NCI-H446 treated with DMSO at 0.1 percent for 48 hours (cell line): ENCODE results near the gene PINLYP.
A peak's percentile ranks its signal among the peaks of the same experiment; 100 is the strongest.

ENCODE experiments used
- DNase-seq: peaks from one replicate; lab custom pipeline; 2025; lab: John Stamatoyannopoulos, UW

Gene PINLYP

GRCh38 chr19:43606569-43607229 is 31.1 kb downstream of the PINLYP start:
- no peak for DNase-seq

GRCh38 chr19:43607238-43608205 is 31.9 kb downstream of the PINLYP start:
- no peak for DNase-seq

DNA sequence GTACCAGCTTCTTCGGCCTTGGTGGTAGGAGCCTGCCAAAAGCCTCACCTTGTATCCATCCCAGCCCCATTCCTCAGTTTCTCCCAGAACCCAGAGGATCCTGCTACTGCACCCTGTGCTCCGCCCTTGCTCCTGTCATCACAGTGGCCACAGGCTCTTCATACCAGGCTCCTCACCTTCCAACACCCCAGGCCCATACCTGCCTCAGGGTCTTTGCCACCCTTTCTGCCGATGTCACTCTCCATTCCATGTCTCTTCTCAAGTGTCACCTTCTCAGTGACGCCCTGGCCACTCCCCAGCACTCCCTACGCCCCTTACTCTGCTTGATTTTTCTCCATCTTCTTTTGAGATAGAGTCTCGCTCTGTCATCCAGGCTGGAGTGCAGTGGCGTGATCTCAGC is 34.3 kb downstream of the PINLYP start:
- DNase-seq = no peak

DNA sequence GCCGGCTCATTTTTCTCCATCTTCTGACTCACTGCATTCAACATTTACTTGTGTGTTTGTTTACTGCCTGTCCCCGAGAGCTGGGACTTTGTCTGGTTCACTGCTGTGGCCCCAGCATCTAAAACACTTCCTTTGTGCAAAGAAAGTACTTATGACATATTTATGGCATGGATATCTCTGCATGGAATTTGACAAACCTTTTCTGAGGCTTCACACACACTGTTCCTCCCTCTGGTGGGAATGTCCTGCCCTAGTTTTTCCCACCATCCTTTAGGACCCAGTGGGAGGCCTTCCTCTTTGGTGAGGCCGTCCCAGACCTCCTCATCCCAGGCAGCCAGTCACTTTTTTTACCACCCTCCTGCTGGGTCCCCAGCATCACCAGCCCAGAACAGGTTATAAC is 34.9 kb downstream of the PINLYP start:
- no peak for DNase-seq

- DNase-seq = no peak
These were observed 36.2 kb downstream of the PINLYP start, which contains the start of gene SRRM5 for GRCh38 chr19:43611788-43612187. TSS of gene SRRM5 (plus strand) at chr19:43612088. CDS start at chr19:43612122, 34 bp downstream.

- DNase-seq = no peak
These were observed 36.8 kb downstream of the PINLYP start for GRCh38 chr19:43612374-43612773.

GRCh38 chr19:43616306-43616705 is 40.7 kb downstream of the PINLYP start:
- DNase-seq = no peak

GRCh38 chr19:43616954-43617353 is 41.4 kb downstream of the PINLYP start:
- DNase-seq = no peak

DNA sequence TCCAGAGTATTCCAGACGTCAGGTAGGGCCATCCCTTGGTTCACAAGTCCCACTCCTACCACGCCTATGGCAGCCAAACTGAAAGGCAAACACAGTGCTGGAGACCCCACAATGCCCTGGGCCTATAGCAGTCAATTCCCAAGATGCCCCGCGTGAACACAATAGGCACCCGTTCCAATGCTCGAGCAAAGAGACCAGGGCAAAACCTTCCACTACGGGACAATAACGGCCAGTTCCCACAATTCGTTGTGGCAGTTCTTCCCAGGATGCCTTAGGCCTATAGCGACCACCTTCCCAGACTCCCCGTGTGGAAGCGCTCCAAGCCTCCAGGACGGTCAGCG is 43.3 kb downstream of the PINLYP start:
- peak; percentile 74 for DNase-seq

DNA sequence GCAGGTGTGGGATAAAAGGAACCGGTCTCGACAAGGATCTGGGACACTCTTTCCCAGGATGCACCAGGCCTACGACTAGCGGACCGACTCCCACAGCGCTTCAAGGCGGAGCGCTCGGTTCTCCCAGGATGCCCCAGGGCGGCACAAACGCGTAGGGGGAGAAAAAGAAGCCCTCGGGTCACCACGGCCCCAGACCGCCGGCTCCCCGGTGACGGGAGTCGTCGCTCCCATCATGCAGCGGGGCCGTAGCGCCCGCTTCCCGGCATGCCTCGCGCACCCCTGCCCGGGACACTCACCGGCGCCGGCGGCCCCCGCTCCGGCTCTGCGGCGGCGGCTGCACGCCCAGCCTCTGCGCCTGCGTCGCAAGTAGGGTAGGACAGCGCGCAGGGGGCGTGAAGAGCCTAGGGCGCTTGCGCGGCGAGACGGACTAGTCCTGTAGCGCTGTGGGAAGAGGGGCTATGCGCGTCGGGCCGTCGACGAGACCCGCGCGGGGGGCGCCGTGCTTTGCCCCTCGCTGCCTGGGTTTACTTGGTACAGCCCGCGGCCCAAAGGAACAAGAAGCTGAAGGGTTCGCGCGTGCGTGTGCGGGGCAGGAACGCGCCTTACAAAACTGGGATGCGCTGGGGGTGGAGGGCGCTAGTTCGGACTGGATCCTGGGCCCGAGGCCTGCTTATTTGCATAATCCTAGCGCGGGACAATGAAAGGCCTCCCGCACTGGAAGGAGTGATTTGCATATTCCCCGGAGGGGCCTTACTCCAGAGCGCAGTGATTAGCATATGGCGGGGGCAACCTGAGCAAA is 43.9 kb downstream of the PINLYP start, which contains the start of gene ZNF428:
TSS of gene ZNF428 (minus strand) at position 368 of the 799 bp plus-strand sequence. CDS start 5,325 bp downstream, outside the sequence.
- peak; percentile 95 for DNase-seq

DNA sequence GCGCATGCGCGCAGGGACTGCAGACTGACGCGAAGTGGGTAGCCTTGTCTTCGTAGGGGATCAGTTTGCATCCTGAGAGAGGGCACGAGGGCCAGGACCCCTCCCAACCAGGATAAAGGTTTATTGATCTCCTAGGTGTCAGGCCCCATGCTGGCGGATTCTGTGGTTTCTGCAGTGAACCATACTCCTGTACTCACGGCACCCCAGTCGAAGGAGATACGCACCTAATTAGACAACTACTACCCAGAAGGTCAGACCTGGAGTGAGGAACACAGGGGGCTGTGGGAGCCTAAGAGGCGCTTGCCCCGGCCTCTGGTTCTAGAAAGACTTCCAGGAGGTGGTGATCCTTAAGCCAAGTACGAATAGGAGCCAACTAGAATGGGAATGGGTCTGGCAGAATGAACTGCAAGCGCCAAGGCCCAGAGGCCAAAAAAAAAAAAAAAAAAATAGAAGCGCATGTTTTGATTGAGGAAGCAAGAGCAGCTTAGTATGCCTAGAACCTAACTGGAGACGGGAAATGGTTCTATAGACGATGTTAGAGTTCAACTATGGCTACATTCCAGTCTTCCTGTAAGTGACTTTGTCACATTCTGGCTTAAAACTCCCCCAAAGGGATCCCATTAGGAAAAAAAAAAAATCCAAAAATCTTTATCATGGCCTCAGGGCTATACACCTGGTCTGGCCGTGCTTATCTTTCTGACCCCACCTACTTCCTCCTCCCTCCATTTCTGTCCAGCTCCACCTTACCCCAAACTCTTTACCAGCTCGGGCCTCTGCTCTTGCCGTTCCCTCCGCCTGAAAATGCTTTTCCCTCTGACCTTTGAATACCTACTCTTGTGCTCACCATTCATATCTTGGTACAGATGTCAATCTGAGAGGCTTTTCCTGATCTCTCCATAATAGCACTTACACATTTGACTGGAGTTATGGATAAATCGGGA is 44.7 kb downstream of the PINLYP start:
- DNase-seq = no peak

DNA sequence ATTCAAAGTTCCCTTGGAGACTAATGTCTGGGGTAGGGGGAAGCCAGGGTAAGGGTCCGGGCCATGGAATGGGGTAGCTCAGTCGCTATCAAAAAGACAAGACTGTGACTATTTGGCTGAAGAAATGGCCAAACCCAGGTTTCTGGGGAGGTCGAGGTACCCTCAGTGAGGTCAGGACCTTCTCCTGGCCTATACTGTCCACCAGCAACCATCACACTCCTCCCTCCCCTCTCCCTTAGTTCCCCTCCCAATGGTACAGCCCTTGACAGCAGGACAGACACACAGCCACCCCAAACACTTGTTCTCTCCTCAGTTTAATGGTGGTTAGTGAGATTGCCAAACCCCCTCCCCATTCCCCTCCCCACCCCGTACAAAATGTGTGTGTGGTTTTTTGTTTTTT is 46.5 kb downstream of the PINLYP start:
- no peak for DNase-seq

GRCh38 chr19:43622956-43623355 is 47.4 kb downstream of the PINLYP start:
- DNase-seq = no peak

- no peak for DNase-seq
These were observed 48.5 kb downstream of the PINLYP start for GRCh38 chr19:43623889-43624670.

- no peak for DNase-seq
These were observed 49.3 kb downstream of the PINLYP start for GRCh38 chr19:43624933-43625332.

GRCh38 chr19:43625918-43626579 is 50.4 kb downstream of the PINLYP start:
- DNase-seq = no peak

GRCh38 chr19:43626838-43627237 is 51.2 kb downstream of the PINLYP start:
- DNase-seq = no peak

- no peak for DNase-seq
These were observed 53.2 kb downstream of the PINLYP start for GRCh38 chr19:43628646-43629326.

DNA sequence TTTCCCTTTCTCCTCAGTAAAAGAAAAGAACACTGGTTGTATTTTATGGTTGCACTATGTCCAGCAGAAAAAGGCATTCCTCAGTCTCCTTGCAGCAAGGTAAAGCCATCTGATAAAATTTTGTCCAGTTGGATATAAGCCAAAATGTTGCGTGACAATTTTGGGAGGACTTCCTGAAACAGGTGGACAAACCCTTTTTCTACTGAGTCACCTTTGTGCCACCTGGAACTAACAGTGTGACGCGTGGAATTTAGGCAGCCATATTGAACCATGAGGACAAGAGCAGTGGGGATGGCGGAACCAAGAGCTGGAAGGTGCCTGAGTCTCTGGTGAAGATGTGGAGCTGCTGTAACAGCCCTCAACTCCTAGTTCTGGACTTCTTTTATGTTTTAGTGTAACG is 55.9 kb downstream of the PINLYP start:
- no peak for DNase-seq
